G401.6 (cell line): ENCODE measurements around the gene ZFPM1.

Experiments used
- FAIRE-seq: peaks from 2 replicates; lab custom pipeline; 2012; peaks lifted over from hg19 to GRCh38; lab: Jason Lieb, UNC

The ZFPM1 gene

GRCh38 chr16:88417684-88418476, 35.2 kb upstream of the ZFPM1 start:
- no peak for FAIRE-seq

DNA sequence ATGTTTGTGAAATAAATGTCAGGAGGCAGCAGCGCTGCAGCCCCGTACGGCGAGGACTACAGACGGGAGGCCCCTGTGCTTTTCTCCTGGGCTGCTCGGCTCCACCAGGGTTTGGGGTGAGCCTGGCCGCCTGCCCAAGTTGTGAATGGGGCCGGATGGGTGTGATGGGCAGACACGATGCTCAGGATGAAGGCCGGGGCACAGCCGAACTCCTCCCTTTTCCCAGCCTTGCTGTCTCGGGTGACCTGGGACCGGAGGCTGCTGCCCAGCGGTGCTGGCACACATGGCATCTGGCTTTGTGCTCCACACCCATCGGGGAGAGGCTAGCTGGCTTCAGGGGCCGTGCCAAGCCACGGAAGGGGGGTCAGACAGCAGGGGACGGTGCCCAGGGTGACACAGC, 34.2 kb upstream of the ZFPM1 start:
- FAIRE-seq = no peak

DNA sequence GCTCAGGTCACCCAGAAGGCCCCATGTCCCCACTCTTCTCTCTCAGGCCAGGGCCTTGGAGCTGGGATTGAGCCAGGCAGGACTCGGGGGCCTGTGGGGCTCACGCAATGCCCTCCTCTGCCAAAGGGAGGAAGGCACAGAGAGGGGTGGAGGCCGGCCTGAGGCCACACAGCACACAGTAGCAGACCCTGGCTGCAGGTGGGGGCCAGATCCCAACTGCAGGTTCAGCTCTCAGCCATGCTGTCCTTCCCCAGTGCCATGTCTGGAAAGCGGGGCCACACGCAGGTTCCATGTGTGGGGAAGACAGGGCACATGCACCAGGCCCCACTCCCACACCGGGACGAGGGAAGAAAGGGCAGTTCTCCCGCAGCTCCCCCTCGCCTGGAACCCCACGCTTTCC, 33.3 kb upstream of the ZFPM1 start:
- no peak for FAIRE-seq

DNA sequence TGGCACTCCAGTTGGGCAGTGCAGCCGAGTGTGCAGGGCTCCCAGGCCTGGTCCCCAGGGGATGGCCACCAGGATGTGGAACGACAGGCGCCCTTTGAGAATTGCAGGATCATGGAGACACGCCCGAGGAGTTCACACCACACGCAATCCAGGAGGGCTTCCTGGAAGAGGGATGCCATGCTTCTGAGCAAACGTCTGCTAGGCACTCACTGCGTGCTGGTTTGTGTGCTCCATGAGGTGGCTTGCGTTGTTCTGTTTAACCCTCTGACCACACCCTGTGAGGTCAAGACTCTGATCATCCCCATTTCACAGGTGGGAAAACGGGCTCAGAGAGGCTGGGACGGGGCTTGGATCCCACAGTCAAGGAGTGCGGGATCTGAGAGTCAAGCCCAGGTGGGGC, 32.6 kb upstream of the ZFPM1 start:
- FAIRE-seq = no peak

DNA sequence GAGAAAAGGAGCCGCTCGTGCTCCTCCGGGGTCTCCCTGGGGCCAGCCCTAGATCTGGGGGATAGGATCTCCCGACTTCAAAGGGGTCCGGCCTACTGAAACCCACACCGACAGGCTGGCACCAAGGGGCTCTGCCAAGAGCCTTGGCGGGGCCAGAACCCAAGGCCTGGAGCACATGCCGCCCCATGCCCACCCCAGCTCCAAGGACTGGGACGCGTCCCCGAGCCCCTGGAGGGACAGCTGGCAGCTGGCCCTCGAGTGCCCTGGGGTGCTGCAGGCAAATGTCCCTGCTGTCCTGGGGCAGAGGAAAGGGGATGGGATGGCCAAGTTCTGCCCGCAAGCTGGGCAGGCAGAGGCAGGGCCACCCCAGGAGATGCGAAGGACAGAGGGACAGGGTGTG, 31.8 kb upstream of the ZFPM1 start:
- no peak for FAIRE-seq

DNA sequence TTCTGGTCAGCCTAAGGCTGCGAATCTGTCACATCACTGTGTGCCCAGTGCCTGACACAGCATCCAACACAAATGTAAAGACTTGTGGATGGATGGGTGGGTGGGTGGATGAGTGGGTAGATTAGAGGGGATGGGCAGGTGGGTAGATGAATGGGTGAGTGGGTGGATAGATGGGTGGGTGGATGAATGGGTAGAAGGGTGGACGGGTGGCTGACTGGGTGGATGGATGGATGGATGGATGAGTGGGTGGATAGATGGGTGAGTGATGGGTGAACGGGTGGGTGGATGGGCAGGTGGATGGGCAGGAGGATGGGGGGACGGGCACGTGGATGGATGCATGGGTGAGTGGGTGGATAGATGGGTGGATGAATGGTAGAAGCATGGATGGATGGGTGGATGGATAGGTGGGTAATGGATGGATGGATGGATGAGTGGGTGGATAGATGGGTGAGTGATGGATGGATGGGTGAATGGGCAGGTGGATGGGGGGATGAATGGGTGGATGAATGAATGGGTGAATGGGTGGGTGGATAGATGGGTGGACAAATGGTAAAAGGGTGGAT, 31.1 kb upstream of the ZFPM1 start:
- no peak for FAIRE-seq

DNA sequence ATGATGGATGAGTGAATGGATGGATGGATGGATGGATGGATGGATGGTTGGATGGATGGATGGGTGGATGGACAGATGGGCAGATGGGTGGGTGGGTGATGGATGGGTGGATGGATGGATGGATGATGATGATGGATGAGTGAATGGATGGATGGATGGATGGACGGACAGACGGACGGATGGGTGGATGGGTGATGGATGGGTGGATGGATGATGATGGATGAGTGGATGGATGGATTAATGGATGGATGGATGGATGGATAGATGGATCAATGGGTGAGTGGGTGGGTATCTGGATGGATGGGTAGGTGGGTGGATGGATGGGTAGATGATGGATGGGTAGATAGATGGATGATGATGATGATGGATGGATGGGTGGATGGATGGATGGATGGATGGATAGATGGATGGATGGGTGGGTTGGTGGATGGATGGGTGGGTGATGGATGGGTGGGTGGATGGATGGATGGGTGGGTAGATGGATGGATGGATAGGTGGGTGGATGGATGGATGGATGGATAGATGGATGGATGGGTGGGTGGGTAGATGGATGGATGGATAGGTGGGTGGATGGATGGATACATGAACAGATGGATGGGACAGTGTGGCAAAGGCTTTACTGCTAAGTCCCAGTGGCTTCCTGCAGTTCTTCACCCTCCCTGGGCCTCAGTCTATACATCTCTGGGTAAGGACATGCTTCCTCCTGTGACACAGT, 30.2 kb upstream of the ZFPM1 start:
- no peak for FAIRE-seq

GRCh38 chr16:88423448-88423850, 29.6 kb upstream of the ZFPM1 start:
- FAIRE-seq = no peak

- no peak for FAIRE-seq
Observed at GRCh38 chr16:88424587-88425235, 28.4 kb upstream of the ZFPM1 start.

DNA sequence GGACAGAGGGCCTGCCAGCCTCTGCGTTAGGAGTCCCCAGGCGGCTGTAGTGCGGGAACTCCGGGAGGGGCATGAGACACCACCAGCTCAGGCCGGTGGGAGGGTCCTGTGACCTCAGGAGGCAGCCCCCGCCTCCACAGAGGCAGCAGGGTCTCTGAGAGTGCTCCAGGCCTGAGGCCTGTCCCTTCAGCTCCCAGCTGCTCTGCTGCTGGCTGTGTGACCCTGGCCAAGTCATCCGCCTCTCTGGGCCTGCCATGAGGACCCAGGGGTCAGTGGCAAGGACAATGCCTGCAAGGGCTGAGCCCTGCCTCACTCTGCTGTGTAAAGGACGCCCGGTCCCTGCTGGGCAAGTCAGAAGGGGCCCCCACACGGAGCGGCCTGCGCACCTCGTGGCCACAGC, 27.1 kb upstream of the ZFPM1 start:
- FAIRE-seq = no peak

DNA sequence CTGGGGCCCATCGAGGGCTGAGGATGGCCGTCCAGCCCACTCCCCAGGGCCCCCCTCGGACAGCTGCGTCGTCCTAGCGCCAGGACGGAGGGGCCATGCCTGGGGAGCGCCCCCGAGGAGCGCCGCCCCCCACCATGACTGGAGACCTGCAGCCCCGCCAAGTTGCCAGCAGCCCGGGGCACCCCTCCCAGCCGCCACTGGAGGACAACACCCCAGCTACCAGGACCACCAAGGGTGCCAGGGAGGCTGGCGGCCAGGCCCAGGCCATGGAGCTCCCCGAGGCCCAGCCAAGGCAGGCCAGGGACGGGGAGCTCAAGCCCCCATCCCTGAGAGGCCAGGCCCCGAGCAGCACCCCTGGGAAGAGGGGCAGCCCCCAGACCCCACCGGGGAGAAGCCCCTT, 25.7 kb upstream of the ZFPM1 start:
- no peak for FAIRE-seq

DNA sequence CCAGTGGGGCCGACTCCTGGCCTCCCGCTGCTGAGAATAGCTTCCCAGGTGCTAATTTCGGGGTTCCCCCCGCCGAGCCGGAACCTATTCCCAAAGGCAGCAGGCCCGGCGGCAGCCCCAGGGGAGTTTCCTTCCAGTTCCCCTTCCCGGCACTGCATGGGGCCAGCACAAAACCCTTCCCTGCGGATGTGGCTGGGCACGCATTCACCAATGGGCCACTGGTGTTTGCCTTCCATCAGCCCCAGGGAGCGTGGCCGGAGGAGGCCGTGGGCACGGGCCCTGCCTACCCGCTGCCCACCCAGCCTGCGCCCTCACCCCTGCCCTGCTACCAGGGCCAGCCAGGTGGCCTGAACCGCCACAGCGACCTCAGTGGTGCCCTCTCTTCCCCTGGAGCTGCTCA, 24.9 kb upstream of the ZFPM1 start:
- no peak for FAIRE-seq

GRCh38 chr16:88428616-88429386, 24.3 kb upstream of the ZFPM1 start:
- FAIRE-seq = no peak

DNA sequence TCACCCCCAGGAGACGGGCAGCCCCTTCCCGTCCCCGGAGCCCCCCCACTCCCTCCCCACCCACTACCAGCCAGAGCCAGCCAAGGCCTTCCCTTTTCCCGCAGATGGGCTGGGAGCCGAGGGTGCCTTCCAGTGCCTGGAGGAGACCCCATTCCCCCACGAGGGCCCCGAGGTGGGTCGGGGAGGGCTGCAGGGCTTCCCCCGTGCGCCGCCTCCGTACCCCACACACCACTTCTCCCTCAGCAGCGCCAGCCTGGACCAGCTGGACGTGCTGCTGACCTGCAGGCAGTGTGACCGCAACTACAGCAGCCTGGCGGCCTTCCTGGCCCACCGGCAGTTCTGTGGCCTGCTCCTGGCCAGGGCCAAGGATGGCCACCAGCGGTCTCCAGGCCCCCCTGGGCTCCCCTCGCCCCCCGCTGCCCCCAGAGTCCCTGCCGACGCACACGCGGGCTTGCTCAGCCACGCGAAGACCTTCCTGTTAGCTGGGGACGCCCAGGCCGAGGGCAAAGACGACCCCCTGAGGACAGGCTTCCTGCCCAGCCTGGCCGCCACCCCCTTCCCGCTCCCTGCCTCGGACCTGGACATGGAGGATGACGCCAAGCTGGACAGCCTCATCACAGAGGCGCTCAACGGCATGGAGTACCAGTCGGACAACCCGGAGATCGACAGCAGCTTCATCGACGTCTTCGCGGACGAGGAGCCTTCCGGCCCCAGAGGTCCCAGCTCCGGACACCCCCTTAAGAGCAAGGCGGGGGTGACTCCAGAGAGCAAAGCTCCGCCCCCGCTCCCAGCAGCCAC, 23.5 kb upstream of the ZFPM1 start:
- FAIRE-seq = no peak

DNA sequence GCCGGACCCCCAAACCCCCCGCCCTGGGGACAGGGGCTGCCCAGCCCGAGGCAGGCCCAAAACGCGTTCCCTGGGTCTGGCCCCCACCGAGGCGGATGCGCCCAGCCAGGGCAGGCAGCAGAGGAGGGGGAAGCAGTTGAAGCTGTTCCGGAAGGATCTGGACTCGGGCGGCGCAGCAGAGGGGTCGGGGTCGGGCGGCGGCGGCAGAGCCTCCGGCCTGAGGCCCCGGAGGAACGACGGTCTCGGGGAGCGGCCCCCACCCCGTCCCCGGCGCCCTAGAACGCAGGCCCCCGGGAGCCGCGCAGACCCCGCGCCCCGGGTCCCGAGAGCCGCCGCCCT, 22.9 kb upstream of the ZFPM1 start:
- no peak for FAIRE-seq

GRCh38 chr16:88430524-88431446, 22.3 kb upstream of the ZFPM1 start:
- no peak for FAIRE-seq

GRCh38 chr16:88431651-88432050, 21.4 kb upstream of the ZFPM1 start:
- FAIRE-seq = no peak

- FAIRE-seq = no peak
Observed at GRCh38 chr16:88432174-88432573, 20.9 kb upstream of the ZFPM1 start.

- FAIRE-seq = no peak
Observed at GRCh38 chr16:88432753-88433152, 20.3 kb upstream of the ZFPM1 start.

- no peak for FAIRE-seq
Observed at GRCh38 chr16:88433632-88434352, 19.3 kb upstream of the ZFPM1 start.
